Measurements from ENCODE around the gene SMIM35.
A peak's percentile ranks its signal among the peaks of the same experiment; 100 is the strongest.
"Not testable (repeated sequence)": the region's sequence is repeated elsewhere in the genome, so short reads cannot be mapped to it uniquely, and the experiment has no call there.

SMIM35 gene

GRCh38 chr11:117986981-117987574 lies 99.7 kb downstream of the SMIM35 start:
- Histone ChIP-seq H3K4me1 (ENCODE audit: control insufficient read depth, insufficient read depth, low read length) (peaks cover 6% of the 10 kb centered on the region), H3K36me3 (ENCODE audit: control insufficient read depth, insufficient read depth, low read length) (no peaks in the 10 kb centered on the region), H3K9ac (ENCODE audit: low read length) (peak overlapping the region; percentile 72), H3K9me3 (ENCODE audit: control insufficient read depth, low read length) (no peaks in the 10 kb centered on the region), H3K4me3 (ENCODE audit: low read length) (peak overlapping the region; percentile 14), H3K27me3 (ENCODE audit: control insufficient read depth, insufficient read depth, low read length) (peaks cover 10% of the 10 kb centered on the region)

GRCh38 chr11:117985953-117986887 lies 100.5 kb downstream of the SMIM35 start, which contains the start of gene IL10RA:
Gene IL10RA (plus strand): TSS chr11:117986394. CDS start chr11:117986468, 74 bp downstream.
- Histone ChIP-seq H3K9ac (ENCODE audit: low read length) (peak within 1 kb of the TSS; percentile 72), H3K9me3 (ENCODE audit: control insufficient read depth, low read length) (no peaks in the 10 kb centered on the region), H3K27me3 (ENCODE audit: control insufficient read depth, insufficient read depth, low read length) (peaks cover 10% of the 10 kb centered on the region), H3K36me3 (ENCODE audit: control insufficient read depth, insufficient read depth, low read length) (no peaks in the 10 kb centered on the region), H3K4me3 (ENCODE audit: low read length) (peak within 1 kb of the TSS; percentile 31), H3K4me1 (ENCODE audit: control insufficient read depth, insufficient read depth, low read length) (peaks cover 6% of the 10 kb centered on the region)

GRCh38 chr11:117984476-117984875 lies 102.3 kb downstream of the SMIM35 start:
- H3K4me3 ChIP-seq (ENCODE audit: low read length), result no peak overlapping the region
- H3K4me1 ChIP-seq (ENCODE audit: control insufficient read depth, insufficient read depth, low read length), result peaks cover 6% of the 10 kb centered on the region
- no peaks in the 10 kb centered on the region for H3K36me3 ChIP-seq (ENCODE audit: control insufficient read depth, insufficient read depth, low read length)
- H3K27me3 ChIP-seq (ENCODE audit: control insufficient read depth, insufficient read depth, low read length), result peaks cover 10% of the 10 kb centered on the region
- no peaks in the 10 kb centered on the region for H3K9me3 ChIP-seq (ENCODE audit: control insufficient read depth, low read length)
- H3K9ac ChIP-seq (ENCODE audit: low read length), result no peak overlapping the region

- no peaks in the 10 kb centered on the region for H3K9me3 ChIP-seq (ENCODE audit: control insufficient read depth, low read length)
- peaks cover 6% of the 10 kb centered on the region for H3K4me1 ChIP-seq (ENCODE audit: control insufficient read depth, insufficient read depth, low read length)
- peaks cover 10% of the 10 kb centered on the region for H3K27me3 ChIP-seq (ENCODE audit: control insufficient read depth, insufficient read depth, low read length)
- no peaks in the 10 kb centered on the region for H3K36me3 ChIP-seq (ENCODE audit: control insufficient read depth, insufficient read depth, low read length)
- H3K4me3 ChIP-seq (ENCODE audit: low read length), result no peak overlapping the region
- no peak overlapping the region for H3K9ac ChIP-seq (ENCODE audit: low read length)
Observed at GRCh38 chr11:117983163-117983475, 103.6 kb downstream of the SMIM35 start.

- Histone ChIP-seq H3K4me3 (ENCODE audit: low read length) (no peak overlapping the region), H3K9me3 (ENCODE audit: control insufficient read depth, low read length) (no peaks in the 10 kb centered on the region), H3K4me1 (ENCODE audit: control insufficient read depth, insufficient read depth, low read length) (no peaks in the 10 kb centered on the region), H3K27me3 (ENCODE audit: control insufficient read depth, insufficient read depth, low read length) (no peaks in the 10 kb centered on the region), H3K36me3 (ENCODE audit: control insufficient read depth, insufficient read depth, low read length) (no peaks in the 10 kb centered on the region), H3K9ac (ENCODE audit: low read length) (no peak overlapping the region)
Observed at GRCh38 chr11:117980720-117981119, 106.0 kb downstream of the SMIM35 start.

GRCh38 chr11:117980280-117980679 lies 106.5 kb downstream of the SMIM35 start:
- Histone ChIP-seq H3K36me3 (ENCODE audit: control insufficient read depth, insufficient read depth, low read length) (no peaks in the 10 kb centered on the region), H3K9ac (ENCODE audit: low read length) (no peak overlapping the region), H3K4me3 (ENCODE audit: low read length) (no peak overlapping the region), H3K9me3 (ENCODE audit: control insufficient read depth, low read length) (no peaks in the 10 kb centered on the region), H3K4me1 (ENCODE audit: control insufficient read depth, insufficient read depth, low read length) (no peaks in the 10 kb centered on the region), H3K27me3 (ENCODE audit: control insufficient read depth, insufficient read depth, low read length) (no peaks in the 10 kb centered on the region)

GRCh38 chr11:117979481-117980211 lies 107.1 kb downstream of the SMIM35 start:
- no peaks in the 10 kb centered on the region for H3K27me3 ChIP-seq (ENCODE audit: control insufficient read depth, insufficient read depth, low read length)

GRCh38 chr11:117978991-117979390 lies 107.8 kb downstream of the SMIM35 start:
- Histone ChIP-seq H3K36me3 (ENCODE audit: control insufficient read depth, insufficient read depth, low read length) (no peaks in the 10 kb centered on the region), H3K4me3 (ENCODE audit: low read length) (no peak overlapping the region), H3K4me1 (ENCODE audit: control insufficient read depth, insufficient read depth, low read length) (no peaks in the 10 kb centered on the region), H3K9me3 (ENCODE audit: control insufficient read depth, low read length) (no peaks in the 10 kb centered on the region), H3K27me3 (ENCODE audit: control insufficient read depth, insufficient read depth, low read length) (no peaks in the 10 kb centered on the region), H3K9ac (ENCODE audit: low read length) (no peak overlapping the region)

More at GRCh38 chr11:117979481-117980211, 107.1 kb downstream of the SMIM35 start:
- H3K36me3 ChIP-seq (ENCODE audit: control insufficient read depth, insufficient read depth, low read length), result no peaks in the 10 kb centered on the region
- no peaks in the 10 kb centered on the region for H3K4me1 ChIP-seq (ENCODE audit: control insufficient read depth, insufficient read depth, low read length)
- H3K4me3 ChIP-seq (ENCODE audit: low read length), result no peak overlapping the region
- H3K9ac ChIP-seq (ENCODE audit: low read length), result no peak overlapping the region
- no peaks in the 10 kb centered on the region for H3K9me3 ChIP-seq (ENCODE audit: control insufficient read depth, low read length)

- H3K4me1 ChIP-seq (ENCODE audit: control insufficient read depth, insufficient read depth, low read length), result not testable (repeated sequence)
Observed at GRCh38 chr11:117978291-117978910, 108.4 kb downstream of the SMIM35 start.

GRCh38 chr11:117977612-117978264 lies 109.0 kb downstream of the SMIM35 start:
- not testable (repeated sequence) for H3K9me3 ChIP-seq (ENCODE audit: control insufficient read depth, low read length); H3K4me1 ChIP-seq (ENCODE audit: control insufficient read depth, insufficient read depth, low read length); H3K27me3 ChIP-seq (ENCODE audit: control insufficient read depth, insufficient read depth, low read length); H3K9ac ChIP-seq (ENCODE audit: low read length); H3K36me3 ChIP-seq (ENCODE audit: control insufficient read depth, insufficient read depth, low read length); H3K4me3 ChIP-seq (ENCODE audit: low read length)

More at GRCh38 chr11:117978291-117978910, 108.4 kb downstream of the SMIM35 start:
- H3K9me3 ChIP-seq (ENCODE audit: control insufficient read depth, low read length); H3K27me3 ChIP-seq (ENCODE audit: control insufficient read depth, insufficient read depth, low read length); H3K9ac ChIP-seq (ENCODE audit: low read length); H3K36me3 ChIP-seq (ENCODE audit: control insufficient read depth, insufficient read depth, low read length); H3K4me3 ChIP-seq (ENCODE audit: low read length): not testable (repeated sequence)

- Histone ChIP-seq H3K9me3 (ENCODE audit: control insufficient read depth, low read length) (no peaks in the 10 kb centered on the region), H3K36me3 (ENCODE audit: control insufficient read depth, insufficient read depth, low read length) (no peaks in the 10 kb centered on the region), H3K9ac (ENCODE audit: low read length) (no peak overlapping the region), H3K27me3 (ENCODE audit: control insufficient read depth, insufficient read depth, low read length) (no peaks in the 10 kb centered on the region), H3K4me1 (ENCODE audit: control insufficient read depth, insufficient read depth, low read length) (peaks cover 14% of the 10 kb centered on the region), H3K4me3 (ENCODE audit: low read length) (no peak overlapping the region)
Observed at GRCh38 chr11:117977029-117977428, 109.7 kb downstream of the SMIM35 start.

Measured in mucosa of stomach (tissue), 1 donor.